Right atrium auricular region (tissue), 2 donors: ENCODE measurements around the gene STK11IP. TPM values are rescaled to one million over a fixed set of nuclear protein-coding genes. Genes with fewer than 3 reads are reported as not detected.

ENCODE experiments used
- DNase-seq: peaks from one replicate; pipeline ENCODE4 v3.0.0-alpha.2; 2019; ENCODE audit warnings: low spot score
- H3K27ac ChIP-seq, 2 donors: fragments of 200-600 bp; sonication (generic); 1 replicate in 1 of 2; 2 replicates in 1 of 2; pipeline ENCODE4 v1.5.1; 2016 to 2019
- H3K27me3 ChIP-seq, 2 donors: fragments of 200-600 bp; sonication (generic); one replicate each; pipeline versions ENCODE4 v1.5.1 to v1.6.0; 2017 to 2019
- H3K36me3 ChIP-seq: fragments of 200-600 bp; sonication (generic); one replicate; pipeline ENCODE4 v1.5.1; 2016
- H3K4me1 ChIP-seq, 2 donors: fragments of 200-600 bp; sonication (generic); one replicate each; pipeline versions ENCODE4 v1.5.1 to v1.6.0; 2017 to 2019
- H3K4me3 ChIP-seq, 2 donors: fragments of 200-600 bp; sonication (generic); 1 replicate in 1 of 2; 2 replicates in 1 of 2; pipeline ENCODE4 v1.5.1; 2017 to 2019; ENCODE audit warnings: mild to moderate bottlenecking in 1 of 2, moderate library complexity in 1 of 2
- H3K9me3 ChIP-seq, 2 donors: fragments of 200-600 bp; sonication (generic); one replicate each; pipeline ENCODE4 v1.5.1; 2019
- CTCF ChIP-seq, 2 donors: fragments of 200-600 bp; sonication (generic); IDR thresholded peaks; one replicate each; pipeline ENCODE4 v1.5.1; 2019; ENCODE audit warnings: antibody characterized with exemption in 2 of 2
- total RNA-seq, 2 donors: library from RNA; depleted of rRNA; stranded (reverse); fragments of >200 nt; gene quantifications; one replicate each; pipeline ENCODE4 v1.1.0, GENCODE V29; 2016

The STK11IP gene
- total RNA-seq, 2 donors from 2014 or later: 5.5 to 6.6 TPM

DNA sequence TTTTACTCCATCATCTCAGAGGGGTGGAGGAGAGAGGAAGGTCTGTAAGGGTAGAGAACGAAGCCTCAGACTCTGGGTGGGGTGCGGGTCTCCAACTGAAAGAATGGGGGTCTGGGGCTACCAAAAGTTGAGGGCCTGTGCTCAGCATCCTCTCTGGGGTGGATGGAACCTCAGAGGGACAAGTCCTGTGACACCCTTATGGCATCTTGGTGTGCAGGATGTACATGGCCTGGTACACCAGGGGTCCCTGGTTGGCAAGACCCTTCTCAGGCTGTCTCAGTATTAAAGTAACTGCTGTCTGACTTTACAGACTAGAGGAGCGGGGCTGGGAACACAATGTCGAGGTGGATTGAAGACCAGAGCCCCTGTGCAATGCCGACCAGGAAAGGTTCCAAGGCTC is 27.5 kb downstream of the STK11IP start:
- Histone ChIP-seq H3K9me3 (no peaks in the 10 kb centered on the region), H3K4me3 (no peak overlapping the region), H3K36me3 (no peaks in the 10 kb centered on the region), H3K27ac (peak overlapping the region; percentile 86 to 98), H3K4me1 (peaks cover 0 to 52% of the 10 kb centered on the region in 2 donors), H3K27me3 (no peaks in the 10 kb centered on the region)
- no peak for DNase-seq
- TF ChIP-seq CTCF (IDR thresholded peaks at IDR 0.05): no peak

GRCh38 chr2:219626540-219626939 is 28.9 kb downstream of the STK11IP start:
- peaks cover 0 to 52% of the 10 kb centered on the region in 2 donors for H3K4me1 ChIP-seq
- DNase-seq: no peak
- peak overlapping the region; percentile 86 to 98 for H3K27ac ChIP-seq
- no peaks in the 10 kb centered on the region for H3K27me3 ChIP-seq
- no peaks in the 10 kb centered on the region for H3K9me3 ChIP-seq
- TF ChIP-seq CTCF (IDR thresholded peaks at IDR 0.05): no peak
- no peaks in the 10 kb centered on the region for H3K36me3 ChIP-seq
- H3K4me3 ChIP-seq: peak overlapping the region; percentile 48 to 59

DNA sequence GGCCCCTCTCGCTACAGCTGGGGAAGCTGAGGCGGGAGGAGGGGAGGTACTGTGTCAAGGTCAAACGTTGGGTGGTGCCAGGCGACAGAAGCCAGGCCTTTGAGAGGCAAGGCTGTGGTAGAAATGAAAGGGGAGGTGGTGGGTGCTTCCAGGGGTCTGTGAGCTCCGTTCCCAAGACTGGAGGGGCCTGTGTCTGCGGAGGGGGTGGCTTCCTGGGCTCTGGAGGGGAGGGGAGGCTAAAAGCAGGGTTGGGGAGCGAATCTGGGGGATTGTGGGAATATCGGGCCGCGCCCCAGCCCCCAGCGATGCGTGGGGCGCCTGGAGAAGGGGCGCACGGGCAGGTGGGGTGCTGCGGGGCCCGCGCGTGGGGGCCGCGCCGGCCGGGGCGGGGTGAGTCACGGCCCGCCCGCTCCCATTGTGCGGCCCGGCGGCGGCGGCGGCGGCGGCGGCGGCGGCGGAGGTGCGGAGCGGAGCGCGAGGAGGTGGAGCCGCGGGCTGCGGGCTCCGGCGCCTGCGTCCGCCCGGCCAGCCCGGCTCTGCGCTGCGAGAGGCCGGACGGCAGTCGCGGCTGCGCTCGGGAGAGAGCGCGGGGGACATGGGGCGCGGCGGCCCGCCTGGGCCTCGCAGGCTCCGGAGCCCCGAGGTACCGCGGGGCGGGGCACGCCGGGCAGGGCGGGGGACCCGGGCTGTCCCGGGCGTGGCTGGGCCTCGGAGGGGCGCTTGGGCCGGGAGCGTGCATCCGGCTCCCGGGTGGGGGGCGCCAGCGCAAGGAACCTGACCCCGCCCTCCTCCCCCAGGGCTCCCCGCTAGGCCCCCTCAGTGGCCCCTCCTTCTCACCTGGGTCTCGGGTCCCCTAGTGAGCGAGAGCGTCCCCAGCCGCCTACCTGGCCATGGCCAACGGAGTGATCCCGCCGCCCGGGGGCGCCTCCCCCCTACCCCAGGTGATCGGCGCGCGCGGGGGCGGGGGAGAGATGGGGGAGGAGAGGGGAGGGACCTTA is 29.7 kb downstream of the STK11IP start, which contains the start of gene SLC4A3:
Gene SLC4A3 (plus strand): TSS at position 528 of the 998 bp plus-strand sequence. CDS start 363 bp downstream, at position 891.
- Histone ChIP-seq H3K4me3 (peak within 1 kb of the TSS; percentile 48 to 59), H3K4me1 (peaks cover 0 to 51% of the 10 kb centered on the region in 2 donors)
- no peak for TF ChIP-seq CTCF (IDR thresholded peaks at IDR 0.05)

DNA sequence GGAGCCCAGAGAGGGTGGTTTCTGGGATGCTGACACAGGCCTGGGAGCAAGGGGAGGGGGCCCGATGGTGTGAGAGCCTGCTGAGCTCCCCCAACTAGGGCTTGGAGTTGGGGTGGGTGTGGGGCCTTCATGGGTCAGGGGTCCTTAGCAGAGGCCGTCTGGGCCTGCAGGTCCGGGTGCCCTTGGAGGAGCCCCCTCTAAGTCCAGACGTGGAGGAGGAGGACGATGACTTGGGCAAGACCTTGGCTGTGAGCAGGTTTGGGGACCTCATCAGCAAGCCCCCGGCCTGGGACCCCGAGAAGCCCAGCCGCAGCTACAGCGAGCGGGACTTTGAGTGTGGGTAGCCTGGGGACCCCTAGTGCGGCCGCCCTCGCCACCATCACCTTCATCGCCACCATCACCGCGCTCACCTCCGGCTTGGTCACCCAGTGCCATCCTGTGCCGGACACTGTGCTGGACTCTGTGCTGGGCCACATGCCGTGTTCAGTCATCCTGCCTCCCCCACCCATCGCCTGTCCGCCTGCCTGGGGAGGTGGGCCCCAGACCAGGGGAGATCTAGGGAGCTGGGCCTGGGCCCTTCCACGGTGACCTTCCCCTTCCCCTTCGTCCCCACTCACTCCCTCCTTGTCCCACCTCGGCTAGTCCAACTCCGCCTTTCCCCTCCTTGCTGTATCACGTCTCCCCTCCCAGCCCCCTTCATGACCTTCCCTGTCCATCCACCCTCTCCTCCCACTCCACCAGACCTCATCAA is 30.8 kb downstream of the STK11IP start:
- H3K4me3 ChIP-seq: peak overlapping the region; percentile 48 to 59
- no peak for DNase-seq
- H3K4me1 ChIP-seq: peaks cover 0 to 61% of the 10 kb centered on the region in 2 donors
- H3K36me3 ChIP-seq: peaks cover 17% of the 10 kb centered on the region
- TF ChIP-seq CTCF (IDR thresholded peaks at IDR 0.05): no peak
- no peaks in the 10 kb centered on the region for H3K27me3 ChIP-seq
- peak overlapping the region; percentile 90 to 98 for H3K27ac ChIP-seq
- no peaks in the 10 kb centered on the region for H3K9me3 ChIP-seq

More for the DNA sequence above, 29.7 kb downstream of the STK11IP start, which contains the start of gene SLC4A3:
- Histone ChIP-seq H3K27ac (peak within 1 kb of the TSS; percentile 90 to 98), H3K9me3 (no peaks in the 10 kb centered on the region), H3K27me3 (no peaks in the 10 kb centered on the region), H3K36me3 (peaks cover 7% of the 10 kb centered on the region)
- DNase-seq: no peak

GRCh38 chr2:219628986-219629901 is 31.6 kb downstream of the STK11IP start:
- no peak for TF ChIP-seq CTCF (IDR thresholded peaks at IDR 0.05)
- H3K36me3 ChIP-seq: peaks cover 25% of the 10 kb centered on the region
- peaks cover 0 to 68% of the 10 kb centered on the region in 2 donors for H3K4me1 ChIP-seq
- DNase-seq: no peak
- H3K9me3 ChIP-seq: no peaks in the 10 kb centered on the region
- H3K27me3 ChIP-seq: no peaks in the 10 kb centered on the region
- peak overlapping the region; percentile 90 to 98 for H3K27ac ChIP-seq
- peak overlapping the region; percentile 48 to 59 for H3K4me3 ChIP-seq
